K562 (cell line): Measurements from ENCODE around the gene ARHGAP24. TPM values are rescaled to one million over a fixed set of nuclear protein-coding genes. Genes with fewer than 3 reads are reported as not detected.

Source experiments
- DEAF1 ChIP-seq: fragments of 450-650 bp; formaldehyde crosslinking; IDR thresholded peaks from 2 replicates; pipeline ENCODE4 v1.4.0; 2020; ENCODE audit warnings: mild to moderate bottlenecking, moderate library complexity
- GABPB2 ChIP-seq: fragments of 250-450 bp; sonication (Bioruptor Pico); conservative IDR thresholded peaks from 2 replicates; pipeline ENCODE4 v1.5.1; 2021; ENCODE audit warnings: mild to moderate bottlenecking
- HBP1 ChIP-seq: fragments of 450-650 bp; formaldehyde crosslinking; IDR thresholded peaks from 2 replicates; pipeline ENCODE4 v1.4.0; 2022; ENCODE audit warnings: missing genetic modification characterization
- MEF2D ChIP-seq: conservative IDR thresholded peaks from 2 replicates; pipeline ENCODE4 v1.6.1; 2016; ENCODE audit warnings: low read depth, missing genetic modification characterization, missing compliant biosample characterization
- MGA ChIP-seq: fragments of 450-650 bp; IDR thresholded peaks from 2 replicates; pipeline ENCODE4 v1.6.1; 2016; ENCODE audit warnings: mild to moderate bottlenecking, moderate library complexity
- PATZ1 ChIP-seq: fragments of 250-450 bp; sonication (Bioruptor Pico); IDR thresholded peaks from 2 replicates; pipeline ENCODE4 v1.5.0; 2020; ENCODE audit warnings: mild to moderate bottlenecking, borderline replicate concordance
- SUPT5H ChIP-seq: fragments of 450-650 bp; IDR thresholded peaks from 2 replicates; pipeline ENCODE4 v1.6.1; 2016
- TAF15 ChIP-seq: fragments of 200-400 bp; formaldehyde crosslinking; IDR thresholded peaks from 2 replicates; pipeline ENCODE4 v1.6.1; 2017; ENCODE audit warnings: mild to moderate bottlenecking, low read depth, low read length, moderate library complexity
- ZNF175 ChIP-seq: fragments of 200-800 bp; sonication (Bioruptor generic); IDR thresholded peaks from 2 replicates; pipeline ENCODE4 v1.6.1; 2016; ENCODE audit warnings: low read depth, mild to moderate bottlenecking, missing genetic modification characterization, missing compliant biosample characterization
- ZNF316 ChIP-seq: fragments of 450-650 bp; IDR thresholded peaks from 2 replicates; pipeline ENCODE4 v1.6.1; 2016
- ZNF57 ChIP-seq: fragments of 450-650 bp; formaldehyde crosslinking; IDR thresholded peaks from 2 replicates; pipeline ENCODE4 v1.4.0; 2020; ENCODE audit warnings: mild to moderate bottlenecking, moderate library complexity
- polyA plus RNA-seq, 8 experiments: library from polyadenylated mRNA; depleted of rRNA in 4 of 8; stranded (reverse) in 5 of 8; unstranded in 3 of 8; fragments of >200 nt; fragmentation: Nextera tagmentation in 2 of 8; fragmentation: Illumina TruSeq in 1 of 8; extraction: Ambion mirVana in 2 of 8; extraction: Trizol in 1 of 8; gene quantifications; 2 replicates each; pipeline versions ENCODE4 v1.2.1 to v1.2.3, GENCODE V29; 2011 to 2014; ENCODE audit warnings: inconsistent platforms in 1 of 8, missing spikeins in 1 of 8
- total RNA-seq, 7 experiments: library from RNA; depleted of rRNA in 6 of 7; stranded (reverse); fragments of >200 nt in 6 of 7; fragmentation: Illumina TruSeq in 2 of 7; extraction: Trizol in 2 of 7; gene quantifications; 2 replicates each; pipeline versions ENCODE4 v1.2.1 to v1.2.3, GENCODE V29; 2011 to 2021; ENCODE audit warnings: low replicate concordance in 1 of 7

ARHGAP24 gene
- total and polyA plus RNA-seq, 9 of the 15 experiments (the other 6 are each of a cell fraction or from before 2014, with no cell fraction given): 8.0 to 22.6 (median 14.0) TPM

- TF ChIP-seq MGA (no peak), DEAF1 (CRISPR knock-in tag) (no peak), MEF2D (tag) (no peak), PATZ1 (CRISPR knock-in tag) (no peak), ZNF175 (CRISPR knock-in tag) (no peak), HBP1 (CRISPR knock-in tag) (no peak), SUPT5H (no peak), TAF15 (no peak), ZNF316 (no peak), ZNF57 (no peak), GABPB2 (no peak)
Measured at GRCh38 chr4:85642356-85643100, 167.6 kb downstream of the ARHGAP24 start (continued).
